GM19351 (cell line): ENCODE results near the gene SLC22A13.
"Not testable (repeated sequence)": the region's sequence is repeated elsewhere in the genome, so short reads cannot be mapped to it uniquely, and the experiment has no call there.

Experiments used
- ATAC-seq: cut with Tn5 transposase; IDR thresholded peaks from one replicate; pipeline ENCODE4 v1.9.1; 2021; ENCODE audit warnings: mild to moderate bottlenecking, moderate library complexity; ENCODE audit not compliant: unreplicated experiment

SLC22A13 gene

GRCh38 chr3:38260474-38260873 lies 5.1 kb upstream of the SLC22A13 start:
- ATAC-seq: no peak

- no peak for ATAC-seq
Observed at GRCh38 chr3:38264353-38264771, 1.2 kb upstream of the SLC22A13 start.

- ATAC-seq: no peak
Observed at GRCh38 chr3:38264779-38265178, 833 bp upstream of the SLC22A13 start.

GRCh38 chr3:38266810-38267209 lies 1.2 kb downstream of the SLC22A13 start:
- no peak for ATAC-seq

GRCh38 chr3:38267662-38268061 lies 2.0 kb downstream of the SLC22A13 start:
- ATAC-seq: no peak

- peak; percentile 27 for ATAC-seq
Observed at GRCh38 chr3:38268087-38268486, 2.5 kb downstream of the SLC22A13 start.

GRCh38 chr3:38268522-38268921 lies 2.9 kb downstream of the SLC22A13 start:
- peak; percentile 75 for ATAC-seq

GRCh38 chr3:38270606-38271005 lies 5.0 kb downstream of the SLC22A13 start:
- no peak for ATAC-seq

- no peak for ATAC-seq
Observed at GRCh38 chr3:38271553-38271952, 5.9 kb downstream of the SLC22A13 start.

- ATAC-seq: no peak
Observed at GRCh38 chr3:38274864-38275649, 9.4 kb downstream of the SLC22A13 start.

- ATAC-seq: no peak
Observed at GRCh38 chr3:38275658-38276057, 10.0 kb downstream of the SLC22A13 start.

GRCh38 chr3:38276081-38276916 lies 10.7 kb downstream of the SLC22A13 start:
- ATAC-seq: no peak

- no peak for ATAC-seq
Observed at GRCh38 chr3:38276917-38277630, 11.5 kb downstream of the SLC22A13 start.

- no peak for ATAC-seq
Observed at GRCh38 chr3:38278841-38279240, 13.2 kb downstream of the SLC22A13 start.

- no peak for ATAC-seq
Observed at GRCh38 chr3:38281895-38282686, 16.5 kb downstream of the SLC22A13 start, which contains the start of gene SLC22A14. SLC22A14 (plus strand) TSS chr3:38282294; CDS start chr3:38306027, 23,733 bp downstream.

- ATAC-seq: no peak
Observed at GRCh38 chr3:38283810-38284755, 18.5 kb downstream of the SLC22A13 start.

GRCh38 chr3:38284756-38285150 lies 19.1 kb downstream of the SLC22A13 start:
- ATAC-seq: no peak

- ATAC-seq: not testable (repeated sequence)
Observed at GRCh38 chr3:38289286-38290217, 23.9 kb downstream of the SLC22A13 start.
